Right ventricle myocardium superior (tissue), 1 donor: ENCODE measurements around the gene CD70. TPM values are rescaled to one million over a fixed set of nuclear protein-coding genes. Genes with fewer than 3 reads are reported as not detected.

Experiments used
- ATAC-seq: fragments of 200-7000 bp; cut with Tn5 transposase; one replicate; pipeline ENCODE4 v1.9.1; 2020; ENCODE audit warnings: mild to moderate bottlenecking; ENCODE audit not compliant: poor library complexity
- DNase-seq: peaks from one replicate; pipeline ENCODE4 v3.0.0-alpha.2; 2020
- intact Hi-C: fragments of 100-400 bp; cut with DNase I; formaldehyde crosslinking; loops from one replicate; pipeline ENCODE4 v1.11.2; 2022
- total RNA-seq: library from RNA; stranded (reverse); fragmentation: NEBNext Ultra II Directional; extraction: Animal tissue kit (Norgen Biotek cat#: 25700); gene quantifications from one replicate; pipeline ENCODE4 v1.2.1, GENCODE V29; 2021
- donor health status: DM: no; HTN: yes; CAD: no; lungs with severe emphysema.

Gene CD70
- total RNA-seq, 1 donor from 2014 or later: not detected

DNA sequence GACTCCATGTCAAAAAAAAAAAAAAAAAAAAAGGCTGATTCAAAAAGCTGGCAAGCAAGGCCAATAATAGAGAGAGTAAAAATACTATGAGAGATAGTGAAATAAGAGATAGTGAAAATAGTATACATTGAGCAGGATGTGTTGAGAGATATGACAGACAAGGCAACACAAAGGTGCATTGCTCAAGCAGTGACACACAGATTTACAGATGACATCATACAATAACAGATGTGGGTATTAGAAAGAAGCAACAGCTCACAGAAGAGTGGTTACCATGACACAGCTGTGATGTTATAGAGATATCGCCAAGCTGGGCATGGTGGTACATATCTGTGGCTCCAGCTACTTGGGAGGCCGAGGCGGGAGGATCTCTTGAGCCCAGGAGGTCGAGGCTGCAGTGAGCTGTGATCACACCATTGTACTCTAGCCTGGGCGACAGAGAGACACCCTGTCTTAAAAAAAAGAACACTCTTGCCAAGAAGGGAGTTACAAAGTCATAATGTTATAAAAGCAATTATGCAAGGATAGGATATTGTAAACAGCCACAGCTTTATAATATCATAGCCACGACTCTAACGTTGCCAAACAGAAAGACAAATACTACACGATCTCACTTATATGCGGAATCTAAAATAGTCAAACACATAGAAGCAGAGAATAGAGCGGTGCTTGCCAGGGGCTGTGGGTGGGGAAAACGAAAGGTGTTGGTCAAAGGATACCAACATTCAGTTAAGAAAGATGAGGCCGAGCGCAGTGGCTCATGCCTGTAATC lies 49.8 kb downstream of the CD70 start:
- DNase-seq: no peak
- intact Hi-C loops: no loop called here
- no peak for ATAC-seq

DNA sequence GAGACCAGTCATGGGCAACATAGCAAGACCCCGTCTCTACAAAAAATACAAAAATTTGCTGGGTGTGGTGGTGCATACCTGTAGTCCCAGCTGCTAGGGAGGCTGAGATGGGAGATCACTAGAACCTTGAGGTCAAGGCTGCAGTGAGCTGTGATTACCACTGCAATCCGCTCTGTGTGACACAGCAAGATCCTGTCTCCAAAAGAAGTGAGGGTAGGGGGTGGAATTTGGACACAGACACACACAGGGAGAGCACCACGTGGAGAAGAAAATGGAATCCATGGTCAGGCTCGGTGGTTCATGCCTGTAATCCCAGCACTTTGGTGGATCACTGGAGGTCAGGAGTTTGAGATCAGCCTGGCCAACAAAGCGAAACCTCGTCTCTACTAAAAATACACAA lies 51.4 kb downstream of the CD70 start:
- no peak for ATAC-seq
- intact Hi-C loops: no loop called here
- no peak for DNase-seq

Other genes with a start within 250 kb of the CD70 start
- 79.7 TPM for gene CLPP, start 229.6 kb downstream of the CD70 start, total RNA-seq
- gene ALKBH7, start 218.4 kb downstream of the CD70 start, total RNA-seq: 134 TPM
- gene PSPN, start 215.2 kb downstream of the CD70 start, total RNA-seq: 0.75 TPM
- gene GTF2F1, start 198.0 kb downstream of the CD70 start, total RNA-seq: 30.5 TPM
- gene KHSRP, start 166.3 kb downstream of the CD70 start, total RNA-seq: 80.8 TPM
- not detected for gene SLC25A41, start 157.4 kb downstream of the CD70 start, total RNA-seq
- 87.0 TPM for gene SLC25A23, start 131.4 kb downstream of the CD70 start, total RNA-seq
- not detected for gene CRB3, start 126.9 kb downstream of the CD70 start, total RNA-seq
- gene DENND1C, start 109.4 kb downstream of the CD70 start, total RNA-seq: 0.35 TPM
- 10.8 TPM for gene TUBB4A, start 88.8 kb downstream of the CD70 start, total RNA-seq
- gene TNFSF9, start 60.1 kb downstream of the CD70 start, total RNA-seq: 0.51 TPM
- gene TNFSF14, start 79.0 kb upstream of the CD70 start, total RNA-seq: 0.40 TPM
- gene C3, start 129.5 kb upstream of the CD70 start, total RNA-seq: 308 TPM
- 22.2 TPM for gene GPR108, start 146.4 kb upstream of the CD70 start, total RNA-seq
- gene TRIP10, start 148.5 kb upstream of the CD70 start, total RNA-seq: 133 TPM
- gene SH2D3A, start 176.3 kb upstream of the CD70 start, total RNA-seq: not detected
- 2.8 TPM for gene VAV1, start 181.6 kb upstream of the CD70 start, total RNA-seq